Loucy (cell line): ENCODE measurements around the gene IRF2BP2.

Experiments used
- H2AFZ ChIP-seq: fragments of 200-600 bp; sonication (generic); 2 replicates; pipeline ENCODE4 v1.6.0; 2016; ENCODE audit warnings: antibody characterized with exemption, mild to moderate bottlenecking, low read length, moderate library complexity
- H3F3A ChIP-seq: fragments of 200-600 bp; 2 replicates; pipeline ENCODE4 v1.6.0; 2016; ENCODE audit warnings: antibody characterized with exemption, low read depth, mild to moderate bottlenecking
- H3K27me3 ChIP-seq: fragments of 200-600 bp; sonication (generic); 2 replicates; pipeline ENCODE4 v1.6.1; 2014; ENCODE audit warnings: low read length, mild to moderate bottlenecking; ENCODE audit not compliant: insufficient read depth, poor library complexity, severe bottlenecking
- H3K36me3 ChIP-seq: fragments of 200-600 bp; sonication (generic); 2 replicates; pipeline ENCODE4 v1.6.1; 2016; ENCODE audit warnings: low read length; ENCODE audit not compliant: insufficient read depth
- H3K4me1 ChIP-seq: fragments of 200-600 bp; sonication (generic); 2 replicates; pipeline ENCODE4 v1.5.1; 2014; ENCODE audit warnings: low read length, mild to moderate bottlenecking; ENCODE audit not compliant: insufficient read depth, poor library complexity, severe bottlenecking
- H3K4me2 ChIP-seq: fragments of 200-600 bp; sonication (generic); 2 replicates; pipeline ENCODE4 v1.6.0; 2014; ENCODE audit warnings: antibody characterized with exemption, low read length, low read depth, mild to moderate bottlenecking; ENCODE audit not compliant: poor library complexity, severe bottlenecking
- H3K4me3 ChIP-seq: fragments of 200-600 bp; sonication (generic); 2 replicates; pipeline ENCODE4 v1.5.1; 2014; ENCODE audit warnings: low read length, mild to moderate bottlenecking, mixed read lengths; ENCODE audit not compliant: poor library complexity, severe bottlenecking
- H3K79me2 ChIP-seq: fragments of 200-600 bp; sonication (generic); 2 replicates; pipeline ENCODE4 v1.6.1; 2014; ENCODE audit warnings: low read length; ENCODE audit not compliant: insufficient read depth
- H3K9ac ChIP-seq: fragments of 200-600 bp; sonication (generic); 2 replicates; pipeline ENCODE4 v1.6.0; 2014; ENCODE audit warnings: mild to moderate bottlenecking, low read depth, low read length, moderate library complexity; ENCODE audit not compliant: poor library complexity, severe bottlenecking
- H3K9me2 ChIP-seq: fragments of 200-600 bp; sonication (generic); replicated peaks from 2 replicates; pipeline ENCODE4 v1.6.1; 2016; ENCODE audit warnings: low read depth, low read length, mixed read lengths
- H3K9me3 ChIP-seq: fragments of 200-600 bp; sonication (generic); 2 replicates; pipeline ENCODE4 v1.6.1; 2014; ENCODE audit warnings: mild to moderate bottlenecking, antibody characterized with exemption, low read length, low read depth; ENCODE audit not compliant: insufficient read depth
- H4K20me1 ChIP-seq: fragments of 200-600 bp; sonication (generic); 2 replicates; pipeline ENCODE4 v1.6.0; 2014; ENCODE audit warnings: antibody characterized with exemption, low read length, mild to moderate bottlenecking; ENCODE audit not compliant: insufficient read depth, poor library complexity, severe bottlenecking
- CTCF ChIP-seq: fragments of 200-600 bp; sonication (generic); conservative IDR thresholded peaks from 2 replicates; pipeline ENCODE4 v1.5.1; 2014; ENCODE audit warnings: mild to moderate bottlenecking, antibody characterized with exemption, low read length
- EZH2phosphoT487 ChIP-seq: fragments of 200-600 bp; IDR thresholded peaks from 2 replicates; pipeline ENCODE4 v1.6.1; 2018; ENCODE audit warnings: antibody characterized with exemption, mild to moderate bottlenecking, moderate library complexity, borderline replicate concordance

The IRF2BP2 gene

GRCh38 chr1:234619071-234619480, 9.1 kb upstream of the IRF2BP2 start:
- H3K79me2 ChIP-seq = no peaks in the 10 kb centered on the region
- H3K9me2 ChIP-seq = no peaks in the 10 kb centered on the region
- no peaks in the 10 kb centered on the region for H3K27me3 ChIP-seq
- TF ChIP-seq EZH2phosphoT487 = no peak
- TF ChIP-seq CTCF = no peak
- H3K4me1 ChIP-seq = peaks cover 35% of the 10 kb centered on the region
- no peak overlapping the region for H3K4me2 ChIP-seq
- H3K4me3 ChIP-seq = no peak overlapping the region
- H3K9ac ChIP-seq = peak overlapping the region; percentile 2
- no peaks in the 10 kb centered on the region for H4K20me1 ChIP-seq
- H2AFZ ChIP-seq = peak overlapping the region; percentile 24; the same call in 1 of the 2 replicates
- H3K9me3 ChIP-seq = no peaks in the 10 kb centered on the region
- no peaks in the 10 kb centered on the region for H3K36me3 ChIP-seq
- no peaks in the 10 kb centered on the region for H3F3A ChIP-seq

GRCh38 chr1:234618737-234619049, 8.7 kb upstream of the IRF2BP2 start:
- no peaks in the 10 kb centered on the region for H3K36me3 ChIP-seq
- TF ChIP-seq CTCF (no peak), EZH2phosphoT487 (no peak)
- no peaks in the 10 kb centered on the region for H3K79me2 ChIP-seq
- 0 out of 2 replicates have a peak overlapping the region, but pooled peaks have one; percentile 24 for H2AFZ ChIP-seq
- H4K20me1 ChIP-seq = no peaks in the 10 kb centered on the region
- H3K4me1 ChIP-seq = peaks cover 39% of the 10 kb centered on the region
- H3K9me3 ChIP-seq = no peaks in the 10 kb centered on the region
- no peaks in the 10 kb centered on the region for H3F3A ChIP-seq
- no peaks in the 10 kb centered on the region for H3K9me2 ChIP-seq
- no peaks in the 10 kb centered on the region for H3K27me3 ChIP-seq
- no peak overlapping the region for H3K4me3 ChIP-seq
- peak overlapping the region; percentile 2 for H3K9ac ChIP-seq
- no peak overlapping the region for H3K4me2 ChIP-seq

GRCh38 chr1:234617986-234618736, 8.2 kb upstream of the IRF2BP2 start:
- peaks cover 45% of the 10 kb centered on the region for H3K4me1 ChIP-seq
- H3K9me3 ChIP-seq = no peaks in the 10 kb centered on the region
- no peak overlapping the region for H3K4me3 ChIP-seq
- no peak overlapping the region for H2AFZ ChIP-seq
- no peak for TF ChIP-seq CTCF
- no peak for TF ChIP-seq EZH2phosphoT487
- peak overlapping the region; percentile 2 for H3K9ac ChIP-seq
- H3K27me3 ChIP-seq = no peaks in the 10 kb centered on the region
- H3F3A ChIP-seq = no peaks in the 10 kb centered on the region
- H3K9me2 ChIP-seq = no peaks in the 10 kb centered on the region
- no peaks in the 10 kb centered on the region for H3K79me2 ChIP-seq
- no peak overlapping the region for H3K4me2 ChIP-seq
- no peaks in the 10 kb centered on the region for H4K20me1 ChIP-seq
- H3K36me3 ChIP-seq = no peaks in the 10 kb centered on the region
